SH-SY5Y (cell line): ENCODE data around the gene CIPC.

Source experiments
- GATA2 ChIP-seq: IDR thresholded peaks from 2 replicates; pipeline ENCODE4 v1.6.1; 2011; ENCODE audit warnings: mild to moderate bottlenecking, low read depth, low read length
- GATA3 ChIP-seq: IDR thresholded peaks from 2 replicates; pipeline ENCODE4 v1.6.1; 2011; ENCODE audit warnings: low read depth, mild to moderate bottlenecking, low read length, moderate library complexity

DNA sequence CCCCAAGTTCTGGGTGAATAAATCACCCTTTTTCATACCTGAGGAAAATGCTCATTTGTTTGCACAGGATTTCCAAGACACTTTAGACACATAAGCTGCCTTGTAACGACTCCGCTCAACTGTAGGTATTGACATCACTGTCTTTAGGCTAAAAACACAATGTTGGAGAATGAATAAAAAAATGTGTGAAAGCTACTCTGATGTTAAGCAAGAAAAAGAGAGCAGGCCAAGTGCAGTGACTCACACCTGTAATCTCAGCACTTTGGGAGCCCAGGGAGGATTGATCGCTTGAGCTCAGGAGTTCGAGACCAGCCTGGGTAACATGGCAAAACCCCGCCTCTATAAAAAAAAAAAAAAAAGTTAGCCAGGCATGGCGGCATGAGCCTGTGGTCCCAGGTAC, 11.1 kb upstream of the CIPC start:
- TF ChIP-seq GATA2 (no peak), GATA3 (no peak)
